ENCODE measurements around the gene CAST.

The CAST gene

GRCh38 chr5:96659170-96659569 is 3.0 kb upstream of the CAST start:
- Histone ChIP-seq H3K4me3 (ENCODE audit: low read depth in 1 of 2, low read length in 2 of 2) (no peak overlapping the region), H3K36me3 (ENCODE audit: insufficient read depth, low read length) (no peaks in the 10 kb centered on the region), H3K27ac (ENCODE audit: low read depth, low read length) (no peak overlapping the region), H3K9me3 (ENCODE audit: low read length) (no peaks in the 10 kb centered on the region), H3K27me3 (ENCODE audit: control insufficient read depth in 1 of 2, insufficient read depth in 2 of 2, low read length in 2 of 2) (no peaks in the 10 kb centered on the region), H3K4me1 (ENCODE audit: insufficient read depth, low read length) (peaks cover 14% of the 10 kb centered on the region), H3K9ac (ENCODE audit: low read length) (no peak overlapping the region)

- H3K27me3 ChIP-seq (ENCODE audit: control insufficient read depth in 1 of 2, insufficient read depth in 2 of 2, low read length in 2 of 2): no peaks in the 10 kb centered on the region
- no peaks in the 10 kb centered on the region for H3K36me3 ChIP-seq (ENCODE audit: insufficient read depth, low read length)
- no peaks in the 10 kb centered on the region for H3K9me3 ChIP-seq (ENCODE audit: low read length)
- H3K9ac ChIP-seq (ENCODE audit: low read length): peak overlapping the region; percentile 79
- peaks cover 34% of the 10 kb centered on the region for H3K4me1 ChIP-seq (ENCODE audit: insufficient read depth, low read length)
- peak overlapping the region; percentile 82 for H3K27ac ChIP-seq (ENCODE audit: low read depth, low read length)
- H3K4me3 ChIP-seq (ENCODE audit: low read depth in 1 of 2, low read length in 2 of 2): peak overlapping the region; percentile 63 to 92
Observed at GRCh38 chr5:96660971-96661854, 963 bp upstream of the CAST start.

GRCh38 chr5:96662725-96663518 is 746 bp downstream of the CAST start:
- Histone ChIP-seq H3K4me1 (ENCODE audit: insufficient read depth, low read length) (peaks cover 39% of the 10 kb centered on the region), H3K9me3 (ENCODE audit: low read length) (no peaks in the 10 kb centered on the region), H3K9ac (ENCODE audit: low read length) (peak overlapping the region; percentile 79), H3K4me3 (ENCODE audit: low read depth in 1 of 2, low read length in 2 of 2) (peak overlapping the region; percentile 63 to 92), H3K27ac (ENCODE audit: low read depth, low read length) (peak overlapping the region; percentile 82), H3K27me3 (ENCODE audit: control insufficient read depth in 1 of 2, insufficient read depth in 2 of 2, low read length in 2 of 2) (no peaks in the 10 kb centered on the region), H3K36me3 (ENCODE audit: insufficient read depth, low read length) (no peaks in the 10 kb centered on the region)

- Histone ChIP-seq H3K4me1 (ENCODE audit: insufficient read depth, low read length) (peaks cover 44% of the 10 kb centered on the region), H3K36me3 (ENCODE audit: insufficient read depth, low read length) (no peaks in the 10 kb centered on the region), H3K9ac (ENCODE audit: low read length) (peak overlapping the region; percentile 70), H3K9me3 (ENCODE audit: low read length) (no peaks in the 10 kb centered on the region), H3K4me3 (ENCODE audit: low read depth in 1 of 2, low read length in 2 of 2) (peak overlapping the region; percentile 63 to 92), H3K27ac (ENCODE audit: low read depth, low read length) (peak overlapping the region; percentile 82), H3K27me3 (ENCODE audit: control insufficient read depth in 1 of 2, insufficient read depth in 2 of 2, low read length in 2 of 2) (no peaks in the 10 kb centered on the region)
Observed at GRCh38 chr5:96663608-96664007, 1.4 kb downstream of the CAST start.

GRCh38 chr5:96664669-96665068 is 2.5 kb downstream of the CAST start:
- Histone ChIP-seq H3K9me3 (ENCODE audit: low read length) (no peaks in the 10 kb centered on the region), H3K4me3 (ENCODE audit: low read depth in 1 of 2, low read length in 2 of 2) (no peak overlapping the region), H3K36me3 (ENCODE audit: insufficient read depth, low read length) (no peaks in the 10 kb centered on the region), H3K9ac (ENCODE audit: low read length) (no peak overlapping the region), H3K27me3 (ENCODE audit: control insufficient read depth in 1 of 2, insufficient read depth in 2 of 2, low read length in 2 of 2) (no peaks in the 10 kb centered on the region), H3K4me1 (ENCODE audit: insufficient read depth, low read length) (peaks cover 53% of the 10 kb centered on the region), H3K27ac (ENCODE audit: low read depth, low read length) (no peak overlapping the region)

GRCh38 chr5:96668725-96669124 is 6.5 kb downstream of the CAST start:
- Histone ChIP-seq H3K27ac (ENCODE audit: low read depth, low read length) (no peak overlapping the region), H3K9me3 (ENCODE audit: low read length) (no peaks in the 10 kb centered on the region), H3K36me3 (ENCODE audit: insufficient read depth, low read length) (no peaks in the 10 kb centered on the region), H3K4me1 (ENCODE audit: insufficient read depth, low read length) (peaks cover 46% of the 10 kb centered on the region), H3K4me3 (ENCODE audit: low read depth in 1 of 2, low read length in 2 of 2) (no peak overlapping the region), H3K27me3 (ENCODE audit: control insufficient read depth in 1 of 2, insufficient read depth in 2 of 2, low read length in 2 of 2) (no peaks in the 10 kb centered on the region), H3K9ac (ENCODE audit: low read length) (no peak overlapping the region)

GRCh38 chr5:96669909-96670308 is 7.7 kb downstream of the CAST start:
- no peak overlapping the region for H3K4me3 ChIP-seq (ENCODE audit: low read depth in 1 of 2, low read length in 2 of 2)
- no peaks in the 10 kb centered on the region for H3K36me3 ChIP-seq (ENCODE audit: insufficient read depth, low read length)
- H3K4me1 ChIP-seq (ENCODE audit: insufficient read depth, low read length): peaks cover 39% of the 10 kb centered on the region
- no peaks in the 10 kb centered on the region for H3K9me3 ChIP-seq (ENCODE audit: low read length)
- H3K27me3 ChIP-seq (ENCODE audit: control insufficient read depth in 1 of 2, insufficient read depth in 2 of 2, low read length in 2 of 2): no peaks in the 10 kb centered on the region
- H3K27ac ChIP-seq (ENCODE audit: low read depth, low read length): no peak overlapping the region
- no peak overlapping the region for H3K9ac ChIP-seq (ENCODE audit: low read length)

- no peaks in the 10 kb centered on the region for H3K27me3 ChIP-seq (ENCODE audit: control insufficient read depth in 1 of 2, insufficient read depth in 2 of 2, low read length in 2 of 2)
- H3K9me3 ChIP-seq (ENCODE audit: low read length): no peaks in the 10 kb centered on the region
- H3K27ac ChIP-seq (ENCODE audit: low read depth, low read length): no peak overlapping the region
- peaks cover 36% of the 10 kb centered on the region for H3K4me1 ChIP-seq (ENCODE audit: insufficient read depth, low read length)
- no peak overlapping the region for H3K4me3 ChIP-seq (ENCODE audit: low read depth in 1 of 2, low read length in 2 of 2)
- H3K36me3 ChIP-seq (ENCODE audit: insufficient read depth, low read length): no peaks in the 10 kb centered on the region
- H3K9ac ChIP-seq (ENCODE audit: low read length): no peak overlapping the region
Observed at GRCh38 chr5:96671441-96671840, 9.3 kb downstream of the CAST start.

- H3K4me1 ChIP-seq (ENCODE audit: insufficient read depth, low read length): peaks cover 41% of the 10 kb centered on the region
Observed at GRCh38 chr5:96673127-96673526, 11.0 kb downstream of the CAST start.

GRCh38 chr5:96675882-96676281 is 13.7 kb downstream of the CAST start:
- H3K4me1 ChIP-seq (ENCODE audit: insufficient read depth, low read length): peaks cover 33% of the 10 kb centered on the region
- no peaks in the 10 kb centered on the region for H3K9me3 ChIP-seq (ENCODE audit: low read length)
- no peak overlapping the region for H3K9ac ChIP-seq (ENCODE audit: low read length)
- H3K4me3 ChIP-seq (ENCODE audit: low read depth in 1 of 2, low read length in 2 of 2): no peak overlapping the region
- H3K27me3 ChIP-seq (ENCODE audit: control insufficient read depth in 1 of 2, insufficient read depth in 2 of 2, low read length in 2 of 2): no peaks in the 10 kb centered on the region
- peaks cover 9% of the 10 kb centered on the region for H3K36me3 ChIP-seq (ENCODE audit: insufficient read depth, low read length)
- H3K27ac ChIP-seq (ENCODE audit: low read depth, low read length): no peak overlapping the region

More at GRCh38 chr5:96673127-96673526, 11.0 kb downstream of the CAST start:
- no peaks in the 10 kb centered on the region for H3K9me3 ChIP-seq (ENCODE audit: low read length)
- H3K4me3 ChIP-seq (ENCODE audit: low read depth in 1 of 2, low read length in 2 of 2): no peak overlapping the region
- H3K9ac ChIP-seq (ENCODE audit: low read length): no peak overlapping the region
- no peaks in the 10 kb centered on the region for H3K27me3 ChIP-seq (ENCODE audit: control insufficient read depth in 1 of 2, insufficient read depth in 2 of 2, low read length in 2 of 2)
- peaks cover 7% of the 10 kb centered on the region for H3K36me3 ChIP-seq (ENCODE audit: insufficient read depth, low read length)
- no peak overlapping the region for H3K27ac ChIP-seq (ENCODE audit: low read depth, low read length)

- H3K9ac ChIP-seq (ENCODE audit: low read length): no peak overlapping the region
Observed at GRCh38 chr5:96677496-96677895, 15.3 kb downstream of the CAST start.

More at GRCh38 chr5:96677496-96677895, 15.3 kb downstream of the CAST start:
- H3K4me3 ChIP-seq (ENCODE audit: low read depth in 1 of 2, low read length in 2 of 2): no peak overlapping the region
- H3K36me3 ChIP-seq (ENCODE audit: insufficient read depth, low read length): peaks cover 9% of the 10 kb centered on the region
- no peaks in the 10 kb centered on the region for H3K27me3 ChIP-seq (ENCODE audit: control insufficient read depth in 1 of 2, insufficient read depth in 2 of 2, low read length in 2 of 2)
- no peaks in the 10 kb centered on the region for H3K9me3 ChIP-seq (ENCODE audit: low read length)
- peaks cover 36% of the 10 kb centered on the region for H3K4me1 ChIP-seq (ENCODE audit: insufficient read depth, low read length)
- H3K27ac ChIP-seq (ENCODE audit: low read depth, low read length): no peak overlapping the region
